ENCODE data around the gene ARL8B.
A peak's percentile ranks its signal among the peaks of the same experiment; 100 is the strongest.
"Not testable (repeated sequence)": the region's sequence is repeated elsewhere in the genome, so short reads cannot be mapped to it uniquely, and the experiment has no call there.

Gene ARL8B

DNA sequence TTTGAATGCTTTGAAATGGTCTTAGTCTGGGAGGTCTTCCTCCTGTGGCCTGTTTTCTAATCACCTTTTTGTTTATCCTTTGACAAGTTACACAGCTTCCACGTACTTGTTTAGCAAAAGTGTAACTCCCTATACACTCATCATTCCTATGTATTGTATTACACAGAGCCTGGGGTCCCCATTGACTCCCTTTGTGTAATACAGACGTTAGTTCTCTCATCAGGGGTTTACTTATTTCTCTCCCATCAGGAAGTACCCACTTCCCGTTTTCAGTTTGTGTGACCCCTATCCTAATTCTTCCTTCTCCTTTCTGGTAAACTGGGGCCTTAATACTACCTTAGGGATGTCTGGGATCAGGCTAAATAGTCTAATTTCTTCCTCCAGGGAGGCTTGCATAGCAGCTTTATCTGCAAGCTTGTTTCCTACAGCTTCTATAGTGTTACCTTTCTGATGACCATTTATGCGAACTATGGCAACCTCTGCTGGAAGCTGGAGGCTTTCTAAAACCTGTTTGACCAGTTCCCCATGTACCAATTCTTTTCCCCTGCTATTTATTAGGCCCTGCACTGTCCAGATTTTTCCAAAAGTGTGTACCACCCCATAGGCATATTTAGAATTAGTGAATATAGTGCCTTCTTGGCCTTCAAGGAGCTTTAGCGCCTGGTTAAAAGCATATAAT lies 22.4 kb downstream of the ARL8B start:
- no peak for TF ChIP-seq POLR2A (IDR thresholded peaks at IDR 0.05; ENCODE audit: low read depth, low read length)
- FAIRE-seq (no peak), DNase-seq (ENCODE audit: insufficient read length, low spot score) (no peak)

DNA sequence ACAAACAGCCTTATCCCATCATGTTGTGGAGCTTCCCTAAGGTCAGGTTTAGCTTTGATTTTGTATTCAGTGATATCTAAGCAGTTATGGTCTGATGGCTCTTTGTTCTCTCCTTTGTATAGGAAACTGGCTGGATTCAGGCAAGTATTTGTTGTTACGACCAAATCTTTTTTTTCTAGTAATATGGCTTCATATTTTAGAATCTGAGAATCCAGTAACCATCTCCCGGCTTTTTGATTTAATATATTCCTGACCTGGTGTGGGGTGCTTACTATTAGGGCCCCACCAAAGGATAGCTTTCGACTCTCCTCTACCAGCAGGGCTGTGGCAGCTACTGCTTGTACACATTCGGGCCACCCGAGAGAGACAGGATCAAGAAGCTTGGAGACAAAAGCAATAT lies 23.0 kb downstream of the ARL8B start:
- TF ChIP-seq POLR2A (IDR thresholded peaks at IDR 0.05; ENCODE audit: low read depth, low read length): no peak
- no peak for FAIRE-seq
- DNase-seq (ENCODE audit: insufficient read length, low spot score): no peak

DNA sequence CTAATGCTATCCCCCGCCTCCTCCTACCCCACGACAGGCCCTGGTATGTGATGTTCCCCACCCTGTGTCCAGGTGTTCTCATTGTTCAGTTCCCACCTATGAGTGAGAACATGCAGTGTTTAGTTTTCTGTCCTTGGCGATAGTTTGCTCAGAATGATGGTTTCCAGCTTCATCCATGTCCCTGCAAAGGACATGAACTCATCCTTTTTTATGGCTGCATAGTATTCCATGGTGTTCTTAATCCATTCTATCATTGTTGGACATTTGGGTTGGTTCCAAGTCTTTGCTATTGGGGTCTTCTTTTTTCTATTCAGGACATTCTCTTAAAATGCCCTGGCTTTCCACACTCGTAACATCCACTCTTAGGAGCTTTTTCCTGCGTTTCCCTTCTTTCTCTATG lies 25.1 kb downstream of the ARL8B start:
- not testable (repeated sequence) for FAIRE-seq; DNase-seq (ENCODE audit: insufficient read length, low spot score)

DNA sequence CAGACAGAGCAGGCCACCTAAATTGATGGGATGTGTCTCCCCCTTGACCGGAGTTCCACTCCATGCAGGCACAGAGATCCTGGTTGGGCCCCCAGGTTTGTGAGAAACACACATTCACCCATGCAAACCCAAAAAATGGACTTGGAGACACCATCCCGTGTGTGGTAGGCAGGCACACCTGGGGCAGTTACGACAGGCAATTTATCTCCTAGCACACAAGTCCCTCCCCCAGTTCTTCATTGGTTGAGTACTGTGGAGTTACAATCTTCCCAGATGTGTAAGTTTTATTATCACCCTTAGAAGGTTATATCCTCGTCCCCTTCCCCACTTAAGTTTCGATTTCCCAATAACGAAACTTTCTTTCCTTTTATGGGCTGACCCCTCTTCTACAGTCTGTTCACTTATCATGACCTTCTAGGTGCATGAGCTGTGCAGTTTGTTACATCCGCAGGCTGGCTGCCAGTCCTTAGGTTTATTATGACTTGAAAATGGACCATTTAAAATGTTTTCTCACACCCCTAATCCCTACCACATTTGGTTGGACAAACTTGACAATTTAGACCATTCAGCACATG lies 27.3 kb downstream of the ARL8B start:
- no peak for TF ChIP-seq POLR2A (IDR thresholded peaks at IDR 0.05; ENCODE audit: low read depth, low read length)
- DNase-seq (ENCODE audit: insufficient read length, low spot score) (no peak), FAIRE-seq (no peak)

DNA sequence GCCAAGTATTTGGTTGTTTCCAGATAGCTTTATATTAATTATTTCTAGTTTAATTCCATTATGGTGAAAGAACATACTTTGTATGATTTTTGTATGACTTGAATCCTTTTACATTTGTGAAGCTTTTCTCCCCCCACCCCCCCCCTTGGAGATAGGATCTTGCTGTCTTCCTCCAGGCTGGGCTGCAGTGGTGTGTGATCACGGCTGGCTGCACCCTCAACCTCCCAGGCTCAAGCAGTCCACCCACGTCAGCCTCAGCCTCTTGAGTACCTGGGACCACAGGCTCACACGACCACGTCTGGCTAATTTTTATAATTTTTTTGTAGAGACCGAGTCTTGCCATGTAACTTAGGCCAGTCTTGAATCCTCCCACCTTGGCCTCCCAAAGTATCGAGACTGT lies 29.5 kb downstream of the ARL8B start:
- DNase-seq (ENCODE audit: insufficient read length, low spot score) (no peak), FAIRE-seq (no peak)
- no peak for TF ChIP-seq POLR2A (IDR thresholded peaks at IDR 0.05; ENCODE audit: low read depth, low read length)

DNA sequence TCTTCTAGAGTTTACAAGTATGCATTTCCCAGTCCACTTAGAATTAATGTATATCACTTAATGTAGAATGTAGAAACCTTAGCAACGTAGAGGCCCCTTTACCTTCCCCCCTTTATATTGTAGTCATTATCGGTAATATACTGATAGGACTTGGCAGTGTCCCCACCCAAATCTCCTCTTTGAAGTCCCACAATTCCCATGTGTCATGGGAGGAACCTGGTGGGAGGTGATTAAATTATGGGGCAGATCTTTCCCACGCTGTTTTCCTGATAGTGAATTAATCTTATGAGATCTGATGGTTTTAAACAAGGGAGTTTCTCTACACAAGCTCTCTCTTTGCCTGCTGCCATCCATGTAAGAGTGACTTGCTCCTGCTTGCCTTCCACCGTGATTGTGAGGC lies 31.0 kb downstream of the ARL8B start:
- no peak for DNase-seq (ENCODE audit: insufficient read length, low spot score)
- no peak for FAIRE-seq
- TF ChIP-seq POLR2A (IDR thresholded peaks at IDR 0.05; ENCODE audit: low read depth, low read length): no peak

DNA sequence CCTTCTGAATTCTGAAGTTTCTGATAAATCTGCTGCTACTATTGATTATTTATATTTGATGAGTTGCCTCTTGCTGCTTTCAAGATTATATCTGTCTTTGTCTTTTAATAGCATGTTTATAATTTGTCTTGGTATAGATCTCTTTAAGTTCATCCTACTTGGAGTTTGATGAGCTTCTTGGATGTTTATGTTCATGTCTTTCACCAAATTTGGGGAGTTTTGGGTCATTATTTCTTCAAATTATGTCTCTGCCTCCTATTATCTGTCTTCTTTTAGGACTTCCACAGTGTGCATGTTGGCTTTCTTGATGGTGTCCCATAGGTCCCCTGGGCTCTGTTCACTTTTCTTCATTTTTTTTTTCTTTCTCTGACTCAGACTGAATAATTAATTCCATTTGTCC lies 33.1 kb downstream of the ARL8B start:
- FAIRE-seq (no peak), DNase-seq (ENCODE audit: insufficient read length, low spot score) (no peak)
- TF ChIP-seq POLR2A (IDR thresholded peaks at IDR 0.05; ENCODE audit: low read depth, low read length): no peak

DNA sequence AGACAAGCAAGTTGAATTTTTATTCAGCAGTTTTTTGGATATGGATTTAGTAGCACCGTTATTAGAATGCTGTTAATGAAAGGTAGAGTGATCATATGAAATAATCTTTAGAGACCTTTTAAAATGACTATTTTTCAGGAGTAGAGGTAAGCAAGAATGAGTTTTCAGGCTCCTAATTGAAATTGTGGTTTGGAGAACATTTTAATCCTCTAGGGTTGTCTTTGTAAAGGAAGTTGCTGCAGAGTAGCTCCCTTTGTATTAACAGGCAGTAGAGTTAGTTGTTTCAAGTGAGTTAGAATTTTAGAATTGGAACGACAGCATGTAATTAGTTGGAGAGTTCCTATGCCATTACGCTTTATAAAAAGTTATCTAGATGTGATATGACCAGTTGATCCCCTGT lies 38.2 kb downstream of the ARL8B start:
- TF ChIP-seq POLR2A (IDR thresholded peaks at IDR 0.05; ENCODE audit: low read depth, low read length): no peak
- DNase-seq (ENCODE audit: insufficient read length, low spot score) (no peak), FAIRE-seq (no peak)

DNA sequence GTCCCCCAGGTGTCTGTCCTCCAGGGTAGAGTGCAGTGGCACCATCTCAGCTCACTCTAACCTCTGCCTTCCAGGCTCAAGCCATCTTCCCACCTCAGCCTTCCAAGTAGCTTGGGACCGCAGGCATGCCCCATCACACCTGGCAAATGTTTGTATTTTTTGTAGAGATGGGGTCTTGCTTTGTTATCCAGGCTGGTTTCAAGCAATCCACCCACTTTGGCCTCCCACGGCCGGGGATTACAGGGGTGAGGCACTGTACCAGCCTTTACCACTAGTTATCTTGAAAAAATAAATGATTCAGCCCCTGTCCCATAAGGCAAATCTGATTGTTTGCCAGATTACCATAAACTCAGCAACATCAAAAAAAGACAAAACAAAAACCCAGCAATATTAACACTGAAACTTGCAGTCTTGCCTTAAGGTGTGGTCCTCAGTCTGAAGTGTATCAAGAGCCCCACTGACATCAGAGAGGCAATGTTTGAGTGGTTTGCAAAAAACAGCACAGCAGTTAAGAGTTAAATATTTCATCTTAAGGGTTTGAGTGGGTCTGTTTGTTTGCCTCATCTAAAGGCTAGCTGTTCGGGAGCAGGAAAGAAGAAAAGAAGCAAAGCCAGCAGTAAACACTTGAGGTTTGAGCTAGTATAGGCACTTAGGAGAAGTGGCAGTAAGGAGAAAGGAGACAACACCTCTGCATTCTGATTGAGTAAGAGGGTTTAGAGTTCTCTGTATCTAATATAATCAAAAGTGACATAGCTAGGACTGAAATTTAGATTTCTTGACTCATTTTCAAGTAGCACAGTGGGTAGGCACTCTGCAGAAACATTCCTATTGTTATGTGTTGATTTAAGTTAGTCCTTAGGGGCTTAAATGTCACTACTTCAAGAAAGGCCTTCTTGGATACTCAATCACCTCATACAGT lies 39.1 kb downstream of the ARL8B start:
- DNase-seq (ENCODE audit: insufficient read length, low spot score) (no peak), FAIRE-seq (peak; percentile 50)
- TF ChIP-seq POLR2A (IDR thresholded peaks at IDR 0.05; ENCODE audit: low read depth, low read length): no peak

DNA sequence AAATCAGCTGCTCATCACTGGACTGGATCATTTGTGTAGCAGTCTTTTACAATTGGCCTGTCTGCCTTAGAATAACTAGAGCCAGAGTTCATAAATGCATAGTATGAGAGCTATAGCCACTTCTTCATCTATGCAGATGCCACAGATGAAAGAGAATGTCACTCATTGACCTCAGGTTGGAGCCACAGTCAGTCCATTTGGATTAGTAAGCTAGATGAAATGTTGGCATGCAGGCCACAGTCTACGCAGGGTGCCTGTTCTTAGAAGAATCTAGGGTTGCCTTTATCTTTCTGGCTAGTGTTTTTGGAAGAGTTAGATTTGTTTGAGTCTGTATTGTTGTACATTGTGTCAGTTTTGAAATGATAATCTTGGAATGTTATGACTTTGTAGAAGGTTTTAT lies 40.0 kb downstream of the ARL8B start:
- FAIRE-seq: peak; percentile 94
- peak; percentile 31 for DNase-seq (ENCODE audit: insufficient read length, low spot score)
- TF ChIP-seq POLR2A (IDR thresholded peaks at IDR 0.05; ENCODE audit: low read depth, low read length): no peak

DNA sequence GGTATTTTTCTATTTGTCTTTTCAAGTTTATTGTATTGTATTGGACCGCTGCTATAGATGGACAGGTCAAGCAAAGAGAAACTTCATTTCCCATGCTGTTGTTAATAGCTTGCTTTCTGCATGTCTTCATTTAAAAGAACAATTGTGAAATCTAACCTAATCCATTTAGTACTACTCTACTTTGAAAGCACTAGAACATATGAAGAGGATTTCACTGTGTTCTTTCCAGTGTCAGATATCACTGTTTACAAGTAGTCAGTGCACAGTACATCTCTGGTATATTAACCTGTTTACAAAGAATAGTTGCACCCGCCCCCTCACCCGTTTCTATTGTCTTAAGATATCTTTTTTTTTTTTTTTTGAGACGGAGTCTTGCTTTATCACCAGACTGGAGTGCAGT lies 43.6 kb downstream of the ARL8B start:
- no peak for DNase-seq (ENCODE audit: insufficient read length, low spot score)
- no peak for TF ChIP-seq POLR2A (IDR thresholded peaks at IDR 0.05; ENCODE audit: low read depth, low read length)
- FAIRE-seq: no peak

DNA sequence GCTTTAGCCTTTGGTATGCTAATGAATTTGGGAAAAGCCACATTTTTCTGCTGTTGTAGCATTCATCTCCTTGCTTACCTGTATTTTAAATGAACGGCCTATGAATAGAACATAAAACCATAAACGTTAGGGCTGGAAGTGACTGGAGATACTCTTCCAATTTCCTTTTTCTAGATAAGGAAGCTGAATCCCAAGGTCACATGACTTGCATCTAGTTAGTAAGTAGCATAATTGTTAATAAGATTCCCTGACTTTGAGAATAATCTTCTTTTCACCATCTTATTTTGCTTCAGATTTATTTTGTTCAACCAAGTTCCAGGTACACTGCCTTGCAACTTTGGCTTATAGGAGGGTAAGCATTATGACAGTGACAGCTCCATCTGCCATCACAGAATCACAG lies 44.8 kb downstream of the ARL8B start:
- no peak for TF ChIP-seq POLR2A (IDR thresholded peaks at IDR 0.05; ENCODE audit: low read depth, low read length)
- DNase-seq (ENCODE audit: insufficient read length, low spot score): no peak
- FAIRE-seq: no peak

DNA sequence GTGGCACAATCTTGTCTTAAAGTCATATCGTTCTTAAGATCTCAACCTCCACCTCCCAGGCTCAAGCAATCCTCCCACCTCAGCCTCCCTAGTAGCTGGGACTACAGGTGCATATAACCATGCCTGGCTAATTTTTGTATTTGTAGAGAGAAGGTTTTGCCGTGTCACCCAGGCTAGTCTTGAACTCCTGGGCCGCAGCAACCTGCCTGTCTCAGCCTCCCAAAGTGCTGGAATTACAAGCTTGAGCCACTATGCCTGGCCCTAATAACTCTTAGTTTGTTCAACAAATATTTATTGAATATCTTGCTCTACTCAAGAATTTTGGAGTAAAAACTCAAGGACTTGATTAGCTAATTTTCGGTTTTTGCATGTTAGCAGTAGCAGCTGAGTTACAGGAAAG lies 46.0 kb downstream of the ARL8B start:
- no peak for FAIRE-seq
- TF ChIP-seq POLR2A (IDR thresholded peaks at IDR 0.05; ENCODE audit: low read depth, low read length): no peak
- DNase-seq (ENCODE audit: insufficient read length, low spot score): no peak

DNA sequence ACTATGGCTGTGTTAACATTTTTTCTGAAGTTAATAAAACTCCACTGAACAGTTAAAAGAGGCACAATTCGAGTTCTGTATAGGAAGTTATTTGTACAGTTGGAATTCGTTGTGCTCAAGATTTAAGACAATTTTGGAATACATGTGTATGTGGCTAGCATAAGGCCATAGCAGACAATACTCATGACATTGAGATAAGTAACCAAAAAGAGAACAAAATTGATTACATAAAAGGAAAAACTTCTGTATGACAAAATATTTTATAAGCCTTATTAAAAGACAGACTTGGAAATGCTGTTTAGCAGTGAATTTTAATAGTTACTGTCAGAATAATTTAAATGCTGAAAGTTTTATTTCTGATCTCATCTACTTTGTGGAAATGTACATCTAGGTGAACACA lies 47.7 kb downstream of the ARL8B start:
- DNase-seq (ENCODE audit: insufficient read length, low spot score): no peak
- no peak for FAIRE-seq
- no peak for TF ChIP-seq POLR2A (IDR thresholded peaks at IDR 0.05; ENCODE audit: low read depth, low read length)

DNA sequence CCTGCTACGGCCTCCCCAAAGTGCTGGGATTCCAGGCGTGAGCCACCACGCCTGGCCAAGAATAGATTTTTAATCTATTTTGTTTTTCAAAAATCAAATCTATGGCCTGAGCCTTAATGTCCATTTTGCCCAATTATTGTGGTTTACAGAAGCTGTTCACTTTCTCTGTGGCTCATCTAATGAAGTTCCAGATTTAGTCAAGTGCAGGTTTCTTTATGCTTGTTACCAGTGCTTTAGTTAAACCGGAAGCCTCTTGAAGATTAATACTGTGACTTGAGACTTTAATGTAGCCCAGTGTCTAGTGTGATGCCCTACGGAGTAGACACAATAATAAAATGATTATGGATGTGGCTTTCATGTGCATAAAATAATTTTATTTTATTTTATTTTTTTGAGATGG lies 48.9 kb downstream of the ARL8B start:
- FAIRE-seq (no peak), DNase-seq (ENCODE audit: insufficient read length, low spot score) (no peak)
- no peak for TF ChIP-seq POLR2A (IDR thresholded peaks at IDR 0.05; ENCODE audit: low read depth, low read length)
